K562 (cell line): Measurements from ENCODE around the gene PDHA2. TPM values are rescaled to one million over a fixed set of nuclear protein-coding genes. Genes with fewer than 3 reads are reported as not detected.

Experiments
- ATAC-seq: fragments of 200-7000 bp; cut with Tn5 transposase; 3 replicates; pipeline ENCODE4 v1.9.1; 2020; ENCODE audit warnings: moderate library complexity
- BruUV-seq: library from RNA; stranded (reverse); fragments of 400-500 nt; replicated peaks from 2 replicates; lab custom pipeline; 2021; lab: Mats Ljungman, UMichigan
- CTCF ChIA-PET: fragments of 300-600 bp; formaldehyde crosslinking; extraction: SDS; loops from one replicate; lab custom pipeline; 2021; ENCODE audit warnings: low intra/inter-chr PET ratio; lab: Yijun Ruan, JAX
- POLR2A ChIA-PET: fragments of 300-600, 350-650 bp; sonication (Branson Sonifier 250); formaldehyde crosslinking; extraction: SDS; loops from one replicate; lab custom pipeline; 2021; ENCODE audit warnings: antibody characterized with exemption, inconsistent platforms; lab: Yijun Ruan, JAX
- DNase-seq, 4 experiments: peaks; one replicate each; pipeline versions ENCODE4 v3.0.0 to v3.0.0-alpha.2; 2011 to 2018; ENCODE audit warnings: low spot score in 3 of 4, mixed read lengths in 3 of 4; ENCODE audit errors: extremely low read depth in 1 of 4
- FAIRE-seq: peaks from 2 replicates; lab custom pipeline; 2011; peaks lifted over from hg19 to GRCh38; lab: Jason Lieb, UNC
- H2AFZ ChIP-seq: 2 replicates; pipeline ENCODE4 v1.6.0; 2011; ENCODE audit warnings: low read depth, low read length, control low read depth, inconsistent platforms
- H3K27ac ChIP-seq: fragments of 200-600 bp; 3 replicates; pipeline ENCODE4 v1.8.0; 2011; ENCODE audit warnings: low read depth, mild to moderate bottlenecking, control low read depth, inconsistent platforms, low read length, moderate library complexity, mixed read lengths; ENCODE audit errors: extremely low read depth
- H3K27me3 ChIP-seq, 2 experiments: fragments of 300-600 bp in 1 of 2; 2 replicates in 1 of 2; 3 replicates in 1 of 2; pipeline versions ENCODE4 v1.6.0 to v1.8.0; 2011; ENCODE audit warnings: inconsistent platforms in 2 of 2, low read length in 2 of 2, mild to moderate bottlenecking in 1 of 2, mixed read lengths in 1 of 2, moderate library complexity in 1 of 2; ENCODE audit not compliant: control insufficient read depth in 2 of 2, insufficient read depth in 2 of 2
- H3K36me3 ChIP-seq: fragments of 300-600 bp; 3 replicates; pipeline ENCODE4 v1.8.0; 2011; ENCODE audit warnings: mild to moderate bottlenecking, low read length, inconsistent platforms; ENCODE audit not compliant: control insufficient read depth, insufficient read depth
- H3K4me1 ChIP-seq, 2 experiments: fragments of 200-600 bp in 1 of 2; replicated peaks in 1 of 2; 2 replicates in 1 of 2; 3 replicates in 1 of 2; pipeline versions ENCODE4 v1.5.1 to v1.8.0; 2011; ENCODE audit warnings: inconsistent platforms in 2 of 2, low read length in 2 of 2, mild to moderate bottlenecking in 1 of 2, mixed read lengths in 1 of 2, moderate library complexity in 1 of 2; ENCODE audit not compliant: control insufficient read depth in 2 of 2, insufficient read depth in 2 of 2
- H3K4me2 ChIP-seq: 2 replicates; pipeline ENCODE4 v1.6.1; 2011; ENCODE audit warnings: low read length, control low read depth, inconsistent platforms, mixed read lengths; ENCODE audit not compliant: insufficient read depth
- H3K4me3 ChIP-seq: fragments of 200-600 bp; sonication (generic), shearing (Covaris generic); 2 replicates; pipeline ENCODE4 v1.5.1; 2016; ENCODE audit warnings: control low read depth, inconsistent platforms
- H3K79me2 ChIP-seq: fragments of 200-600 bp; 3 replicates; pipeline ENCODE4 v1.8.0; 2011; ENCODE audit warnings: low read length, inconsistent platforms; ENCODE audit not compliant: control insufficient read depth, insufficient read depth
- H3K9ac ChIP-seq, 2 experiments: 2 replicates each; pipeline versions ENCODE4 v1.6.0 to v1.6.1; 2011; ENCODE audit warnings: low read depth in 2 of 2, low read length in 2 of 2, control low read depth in 1 of 2, inconsistent platforms in 1 of 2, mild to moderate bottlenecking in 1 of 2, mixed read lengths in 1 of 2; ENCODE audit not compliant: insufficient read depth in 1 of 2
- H3K9me1 ChIP-seq: one replicate; pipeline ENCODE4 v1.6.0; 2011; ENCODE audit warnings: inconsistent platforms, mild to moderate bottlenecking, low read length, moderate library complexity; ENCODE audit not compliant: control insufficient read depth, insufficient read depth
- H3K9me3 ChIP-seq: replicated peaks from 2 replicates; pipeline ENCODE4 v1.5.1; 2011; ENCODE audit warnings: low read depth, low read length, inconsistent platforms; ENCODE audit not compliant: control insufficient read depth, insufficient read depth
- H4K20me1 ChIP-seq: replicated peaks from 2 replicates; pipeline ENCODE4 v1.6.1; 2011; ENCODE audit warnings: low read length, inconsistent platforms, mixed read lengths; ENCODE audit not compliant: control insufficient read depth, insufficient read depth
- CEBPG ChIP-seq, 3 experiments: fragments of 200-800 bp in 1 of 3; sonication (Bioruptor generic) in 1 of 3; sonication (generic) in 1 of 3; formaldehyde crosslinking in 1 of 3; IDR thresholded peaks in 2 of 3; conservative IDR thresholded peaks in 1 of 3; 2 replicates each; pipeline versions ENCODE4 v1.6.1 to v1.8.0; 2016 to 2022; ENCODE audit warnings: missing compliant biosample characterization in 2 of 3, missing genetic modification characterization in 2 of 3, mild to moderate bottlenecking in 1 of 3, missing genetic modification reagents in 1 of 3
- ELF4 ChIP-seq: fragments of 450-650 bp; formaldehyde crosslinking; IDR thresholded peaks from 2 replicates; pipeline ENCODE4 v1.4.0; 2022; ENCODE audit warnings: missing genetic modification characterization
- KHSRP ChIP-seq: fragments of 450-650 bp; IDR thresholded peaks from 2 replicates; pipeline ENCODE4 v1.6.1; 2017
- MIER1 ChIP-seq: fragments of 450-650 bp; IDR thresholded peaks from 2 replicates; pipeline ENCODE4 v1.6.1; 2016; ENCODE audit warnings: antibody characterized with exemption, mild to moderate bottlenecking, low read depth
- NEUROD1 ChIP-seq: fragments of 150-350 bp; IDR thresholded peaks from 2 replicates; pipeline ENCODE4 v1.6.1; 2014; ENCODE audit warnings: borderline replicate concordance, low read length, low read depth; ENCODE audit not compliant: partially characterized antibody
- RAD51 ChIP-seq: fragments of 450-650 bp; IDR thresholded peaks from 2 replicates; pipeline ENCODE4 v1.7.1; 2016; ENCODE audit warnings: low read depth, mild to moderate bottlenecking, borderline replicate concordance
- TGIF2 ChIP-seq: sonication (generic); formaldehyde crosslinking; IDR thresholded peaks from 2 replicates; pipeline ENCODE4 v1.8.1; 2022; ENCODE audit warnings: mild to moderate bottlenecking, missing genetic modification reagents, moderate library complexity
- ZKSCAN8 ChIP-seq: fragments of 200-800 bp; sonication (Bioruptor generic); IDR thresholded peaks from 2 replicates; pipeline ENCODE4 v1.6.1; 2016; ENCODE audit warnings: missing genetic modification characterization, missing compliant biosample characterization
- ZNF274 ChIP-seq: IDR thresholded peaks from 2 replicates; pipeline ENCODE4 v1.6.1; 2011; ENCODE audit warnings: low read depth, mild to moderate bottlenecking, low read length, moderate library complexity, borderline replicate concordance
- ZNF507 ChIP-seq: conservative IDR thresholded peaks from 2 replicates; pipeline ENCODE4 v1.6.1; 2017; ENCODE audit warnings: missing genetic modification characterization, missing compliant biosample characterization
- ZNF699 ChIP-seq: fragments of 250-450 bp; sonication (Bioruptor Pico); IDR thresholded peaks from 2 replicates; pipeline ENCODE4 v1.8.0; 2021; ENCODE audit warnings: mild to moderate bottlenecking, moderate library complexity; ENCODE audit not compliant: insufficient replicate concordance
- WGBS: fragments of 100-300 bp; shearing (Covaris generic); methylation state at CpG from one replicate; pipeline ENCODE4 v1.1.6; 2016; ENCODE audit warnings: low coverage, mixed read lengths; ENCODE audit not compliant: insufficient coverage; ENCODE audit errors: missing lambda C conversion rate; 5-methylcytosine and 5-hydroxymethylcytosine counted together
- in situ Hi-C: fragments of 300-500 bp; cut with MboI; formaldehyde crosslinking; loops from 4 replicates; pipeline ENCODE4 v1.15.0; 2018; ENCODE audit warnings: inconsistent platforms, mixed read lengths
- intact Hi-C: fragments of 100-400 bp; cut with micrococcal nuclease; formaldehyde crosslinking; loops from 2 replicates; pipeline ENCODE4 v1.14.2; 2022
- polyA plus RNA-seq, 8 experiments: library from polyadenylated mRNA; depleted of rRNA in 4 of 8; stranded (reverse) in 5 of 8; unstranded in 3 of 8; fragments of >200 nt; fragmentation: Nextera tagmentation in 2 of 8; fragmentation: Illumina TruSeq in 1 of 8; extraction: Ambion mirVana in 2 of 8; extraction: Trizol in 1 of 8; gene quantifications; 2 replicates each; pipeline versions ENCODE4 v1.2.1 to v1.2.3, GENCODE V29; 2011 to 2014; ENCODE audit warnings: inconsistent platforms in 1 of 8, missing spikeins in 1 of 8
- total RNA-seq, 7 experiments: library from RNA; depleted of rRNA in 6 of 7; stranded (reverse); fragments of >200 nt in 6 of 7; fragmentation: Illumina TruSeq in 2 of 7; extraction: Trizol in 2 of 7; gene quantifications; 2 replicates each; pipeline versions ENCODE4 v1.2.1 to v1.2.3, GENCODE V29; 2011 to 2021; ENCODE audit warnings: low replicate concordance in 1 of 7

Gene PDHA2
- total and polyA plus RNA-seq, 9 of the 15 experiments (the other 6 are each of a cell fraction or from before 2014, with no cell fraction given) = not detected

GRCh38 chr4:95798003-95798402, 41.9 kb upstream of the PDHA2 start:
- Histone ChIP-seq H3K79me2 (no peaks in the 10 kb centered on the region), H4K20me1 (no peaks in the 10 kb centered on the region), H3K36me3 (no peaks in the 10 kb centered on the region), H3K4me3 (no peak overlapping the region), H3K9me1 (no peaks in the 10 kb centered on the region), H3K27me3 (no peaks in the 10 kb centered on the region), H3K4me2 (no peak overlapping the region), H3K9me3 (no peaks in the 10 kb centered on the region), H3K4me1 (no peaks in the 10 kb centered on the region), H3K27ac (no peak overlapping the region), H2AFZ (no peak overlapping the region), H3K9ac (no peak overlapping the region)
- in situ Hi-C loops = no loop called here
- CTCF ChIA-PET = no interaction called here
- ATAC-seq (no peak), FAIRE-seq (no peak), DNase-seq (no peak)
- BruUV-seq = no TSS peak
- TF ChIP-seq ELF4 (CRISPR knock-in tag) = no peak
- no peak for TF ChIP-seq CEBPG (CRISPR knock-in tag; IDR thresholded peaks at IDR 0.05)
- TF ChIP-seq CEBPG (tag; conservative IDR thresholded peaks at IDR 0.05 in 1 of 2, IDR thresholded peaks at IDR 0.05 in 1 of 2) = no peak
- no peak for TF ChIP-seq ZNF507 (tag)
- no peak for TF ChIP-seq NEUROD1
- TF ChIP-seq ZKSCAN8 = no peak
- TF ChIP-seq MIER1 = no peak
- TF ChIP-seq ZNF274 = no peak
- TF ChIP-seq RAD51 = no peak
- TF ChIP-seq TGIF2 (CRISPR knock-in tag) = no peak
- no peak for TF ChIP-seq ZNF699 (CRISPR knock-in tag)
- TF ChIP-seq KHSRP = no peak
- intact Hi-C loops = no loop called here
- POLR2A ChIA-PET = no interaction called here
- 13% methylated on average over 2 of the region's 2 CpGs for WGBS
